ENCODE results near the gene DMRTC2. TPM values are rescaled to one million over a fixed set of nuclear protein-coding genes. Genes with fewer than 3 reads are reported as not detected.

DMRTC2 gene
- total and polyA plus RNA-seq, 2 of the 8 experiments (the other 6 are each of a cell fraction or from before 2014, with no cell fraction given): not detected

DNA sequence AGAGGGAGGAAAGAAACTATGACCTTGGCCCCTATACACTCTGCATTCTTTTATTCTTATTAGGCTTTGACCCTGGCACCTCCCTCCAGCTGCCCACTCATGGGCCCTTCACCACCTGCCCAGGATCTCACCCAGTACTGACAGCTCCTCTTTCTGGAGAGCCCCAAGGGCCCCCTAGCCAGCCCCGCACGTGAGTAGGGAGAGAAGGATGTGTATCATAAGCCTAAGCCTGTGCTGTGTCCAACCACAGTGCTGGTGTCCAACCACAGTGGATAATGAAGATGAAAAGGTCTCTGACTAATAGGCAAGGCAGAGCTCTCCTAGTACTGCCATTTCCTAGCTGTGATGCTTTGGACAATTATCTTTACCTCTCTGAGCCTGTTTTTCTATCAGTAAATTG is 4.2 kb downstream of the DMRTC2 start:
- Histone ChIP-seq H3K56ac (replicated peaks; ENCODE audit: insufficient read length, low read depth, low read length) (no peak overlapping the region), H3K4me1 (replicated peaks in 1 of 4; ENCODE audit: control insufficient read depth in 3 of 4, insufficient read depth in 4 of 4, low read length in 3 of 4) (no peaks in the 10 kb centered on the region; a peak in 1 of 7 replicates), H3K23ac (ENCODE audit: insufficient read length) (no peak overlapping the region), H2BK20ac (ENCODE audit: low read length) (no peak overlapping the region), H2BK15ac (ENCODE audit: low read length) (no peak overlapping the region), H3K9me3 (ENCODE audit: insufficient read depth in 2 of 2, low read depth in 1 of 2, low read length in 1 of 2) (peaks cover 0 to 19% of the 10 kb centered on the region in 2 experiments; a peak in 3 of 4 replicates), H4K20me1 (replicated peaks in 1 of 2; ENCODE audit: control insufficient read depth in 1 of 2, insufficient read depth in 2 of 2, low read length in 2 of 2) (no peaks in the 10 kb centered on the region), H3K14ac (ENCODE audit: insufficient read length) (no peak overlapping the region), H2AFZ (ENCODE audit: low read length) (no peak overlapping the region), H3K79me1 (ENCODE audit: low read depth, low read length) (no peaks in the 10 kb centered on the region), H3K4me2 (ENCODE audit: insufficient read depth in 1 of 2, low read depth in 2 of 2, low read length in 2 of 2) (no peak overlapping the region), H3K4ac (replicated peaks; ENCODE audit: insufficient read length, low read depth, low read length) (no peak overlapping the region), H3K79me2 (ENCODE audit: control insufficient read depth in 1 of 2, insufficient read depth in 2 of 2, low read length in 2 of 2) (no peaks in the 10 kb centered on the region), H3K23me2 (ENCODE audit: low read depth, low read length) (no peaks in the 10 kb centered on the region), H3K27ac (ENCODE audit: low read depth, low read length) (no peak overlapping the region), H3K4me3 (ENCODE audit: extremely low read depth in 1 of 4, insufficient read depth in 2 of 4, low read depth in 3 of 4, low read length in 4 of 4) (no peak overlapping the region), H3K9ac (replicated peaks in 1 of 4; ENCODE audit: extremely low read depth in 1 of 4, low read depth in 3 of 4, low read length in 3 of 4) (no peak overlapping the region), H4K8ac (ENCODE audit: extremely low read depth, insufficient read depth, low read length) (no peak overlapping the region), H3K27me3 (replicated peaks in 1 of 4; ENCODE audit: control insufficient read depth in 3 of 4, extremely low read depth in 1 of 4, insufficient read depth in 3 of 4, low read length in 3 of 4) (no peaks in the 10 kb centered on the region; a peak in 1 of 7 replicates), H2BK120ac (replicated peaks; ENCODE audit: low read depth, low read length) (no peak overlapping the region), H4K5ac (ENCODE audit: insufficient read length, low read depth, low read length) (no peak overlapping the region), H2BK12ac (ENCODE audit: low read depth, low read length) (no peak overlapping the region), H3K18ac (ENCODE audit: extremely low read depth, low read length) (no peak overlapping the region), H2AK5ac (ENCODE audit: low read depth, low read length) (no peak overlapping the region), H3K36me3 (ENCODE audit: control insufficient read depth in 2 of 4, insufficient read depth in 4 of 4, low read length in 3 of 4) (no peaks in the 10 kb centered on the region), H2BK5ac (ENCODE audit: low read depth, low read length) (no peak overlapping the region), H4K91ac (replicated peaks; ENCODE audit: insufficient read length, low read length) (no peak overlapping the region)
- DNase-seq (ENCODE audit: low read depth in 1 of 2, low spot score in 2 of 2): no peak
- CTCF ChIA-PET (ENCODE audit: partially characterized antibody): interaction anchor here (1.2 to 2.1 kb wide), 2 partner anchors 54 to 56 kb away, joined by 3 to 6 read pairs; no protein-coding TSS in a partner anchor
- TF ChIP-seq BCL11A (IDR thresholded peaks at IDR 0.05; ENCODE audit: low read depth in 2 of 2, low read length in 2 of 2): no peak
- no peak for TF ChIP-seq TAF7 (optimal IDR thresholded peaks at IDR 0.05; ENCODE audit: borderline replicate concordance, low read depth, low read length)
- no peak for TF ChIP-seq USF2 (IDR thresholded peaks at IDR 0.05; ENCODE audit: low read length)
- TF ChIP-seq EP300 (IDR thresholded peaks at IDR 0.05; ENCODE audit: borderline replicate concordance in 1 of 2, low read depth in 2 of 2, low read length in 2 of 2): no peak
- no peak for TF ChIP-seq POLR2AphosphoS5 (IDR thresholded peaks at IDR 0.05; ENCODE audit: low read depth, low read length)
- no peak for TF ChIP-seq SP4 (IDR thresholded peaks at IDR 0.05; ENCODE audit: low read length)
- TF ChIP-seq CHD2 (IDR thresholded peaks at IDR 0.05; ENCODE audit: low read length): no peak
- no peak for TF ChIP-seq RFX5 (IDR thresholded peaks at IDR 0.05; ENCODE audit: borderline replicate concordance, low read depth, low read length)
- TF ChIP-seq POU5F1 (IDR thresholded peaks at IDR 0.05; ENCODE audit: low read depth, low read length): no peak
- TF ChIP-seq CREB1 (IDR thresholded peaks at IDR 0.05): no peak
- no peak for FAIRE-seq
- POLR2A ChIA-PET (ENCODE audit: partially characterized antibody): interaction anchor here (1.5 to 4.1 kb wide), 3 partner anchors 11 to 409 kb away, joined by 3 to 31 read pairs (median 6); partner anchors contain the start of genes DMAC2 and RPS19
- WGBS, 2 experiments (ENCODE audit: extremely low coverage in 1 of 2, insufficient coverage in 1 of 2, insufficient read length in 1 of 2, insufficient replicate concordance in 2 of 2, low coverage in 1 of 2, low lambda C conversion rate in 2 of 2, missing lambda C conversion rate in 1 of 2): 65% methylated on average over 2 of the region's 2 CpGs; no CpG with 5 or more reads in 1 of the 2 experiments
